Psoas muscle (tissue), 8 donors: Measurements from ENCODE around the gene FABP2. TPM values are rescaled to one million over a fixed set of nuclear protein-coding genes. Genes with fewer than 3 reads are reported as not detected.
"Not testable (repeated sequence)": the region's sequence is repeated elsewhere in the genome, so short reads cannot be mapped to it uniquely, and the experiment has no call there.

ENCODE experiments used
- ATAC-seq, 4 donors: fragments of 200-7000 bp; cut with Tn5 transposase; one replicate each; pipeline ENCODE4 v1.9.1; 2020; ENCODE audit warnings: moderate library complexity in 3 of 4, mild to moderate bottlenecking in 2 of 4
- DNase-seq, 2 donors: peaks; one replicate each; pipeline ENCODE4 v3.0.0-alpha.2; 2020
- H3K27ac ChIP-seq: fragments of 200-600 bp; one replicate; pipeline ENCODE4 v1.8.0; 2022
- H3K27me3 ChIP-seq, 3 donors: fragments of 200-600 bp in 1 of 3; one replicate each; pipeline versions ENCODE4 v1.6.1 to v1.8.0; 2013 to 2022; ENCODE audit warnings: low read length in 2 of 3, mild to moderate bottlenecking in 2 of 3, moderate library complexity in 1 of 3; ENCODE audit not compliant: insufficient read depth in 3 of 3
- H3K36me3 ChIP-seq, 2 donors: fragments of 200-600 bp in 1 of 2; one replicate each; pipeline versions ENCODE4 v1.6.1 to v1.8.0; 2013 to 2022; ENCODE audit warnings: low read depth in 1 of 2, mild to moderate bottlenecking in 1 of 2, moderate library complexity in 1 of 2; ENCODE audit not compliant: insufficient read depth in 1 of 2
- H3K4me1 ChIP-seq: fragments of 200-600 bp; one replicate; pipeline ENCODE4 v1.8.0; 2022
- H3K4me3 ChIP-seq: fragments of 200-600 bp; one replicate; pipeline ENCODE4 v1.8.0; 2022; ENCODE audit warnings: mild to moderate bottlenecking
- H3K9me3 ChIP-seq: fragments of 200-600 bp; one replicate; pipeline ENCODE4 v1.8.0; 2022
- WGBS, 3 donors: extraction: QIAGEN DNeasy Blood & Tissue Kit; methylation state at CpG; one replicate each; pipeline versions ENCODE4 v1.1.6 to v1.1.7; 2013; 5-methylcytosine and 5-hydroxymethylcytosine counted together
- intact Hi-C, 2 donors: fragments of 100-400 bp; cut with DNase I; formaldehyde crosslinking; loops; one replicate each; pipeline versions ENCODE4 v1.11.0 to v1.14.2; 2022
- polyA plus RNA-seq, 3 donors: library from polyadenylated mRNA; stranded (reverse); fragments of 200-250 nt; gene quantifications; one replicate each; pipeline ENCODE4 v1.2.3, GENCODE V29; 2013
- total RNA-seq, 4 donors: library from RNA; stranded (reverse); fragmentation: NEBNext Ultra II Directional in 2 of 4; extraction: Animal tissue kit (Norgen Biotek cat#: 25700) in 2 of 4; gene quantifications; one replicate each; pipeline versions ENCODE4 v1.2.1 to v1.2.4, GENCODE V29; 2021 to 2023
- TF ChIP-seq, protein P1 (sequence below): fragments of 200-600 bp; IDR thresholded peaks from one replicate; pipeline ENCODE4 v1.8.0; 2022; ENCODE audit warnings: antibody characterized with exemption
- donor health status: healthy with polysubstance abuse.
- donor health status: DM: no; HTN: no; CAD: no; lungs with moderate emphysema.
- donor health status: Bipolar disorder and iron deficiency.
- donor health status: healthy.
- donor health status: DM: yes; HTN: yes; CAD: no.
- donor health status: DM: no; HTN: no; CAD: no.
- donor health status: DM: no; HTN: no; CAD: no.
- donor health status: DM: yes; HTN: yes; CAD: no.

FABP2 gene
- total and polyA plus RNA-seq, 7 donors, result 0.04 to 0.26 TPM; not detected in 5

DNA sequence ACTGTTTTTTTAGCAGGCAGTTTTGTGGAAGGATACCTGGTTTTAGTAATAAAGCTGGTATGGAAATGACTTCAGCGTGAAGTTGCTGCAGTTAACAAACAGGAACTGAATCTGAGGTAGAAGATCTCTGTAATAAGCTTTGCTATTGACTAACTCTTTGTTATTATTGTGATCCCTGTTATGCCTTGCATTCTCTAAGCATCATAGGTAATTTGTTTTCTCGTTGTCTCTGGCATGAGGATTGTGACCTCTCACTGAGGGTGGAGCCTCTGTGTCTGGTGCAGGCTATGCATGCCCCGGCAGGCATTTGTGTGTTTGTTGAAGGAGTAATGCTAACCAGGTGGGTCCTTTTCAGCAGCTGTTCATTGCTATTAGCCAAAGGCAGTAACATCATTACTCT lies 31.4 kb upstream of the FABP2 start:
- intact Hi-C loops, H3K4me1 ChIP-seq, H3K9me3 ChIP-seq, ATAC-seq, H3K27me3 ChIP-seq, H3K27ac ChIP-seq, DNase-seq, H3K36me3 ChIP-seq, H3K4me3 ChIP-seq: not testable (repeated sequence)
- 48 to 56% (median 55%) methylated on average over 3 of the region's 3 CpGs for WGBS, 3 donors

DNA sequence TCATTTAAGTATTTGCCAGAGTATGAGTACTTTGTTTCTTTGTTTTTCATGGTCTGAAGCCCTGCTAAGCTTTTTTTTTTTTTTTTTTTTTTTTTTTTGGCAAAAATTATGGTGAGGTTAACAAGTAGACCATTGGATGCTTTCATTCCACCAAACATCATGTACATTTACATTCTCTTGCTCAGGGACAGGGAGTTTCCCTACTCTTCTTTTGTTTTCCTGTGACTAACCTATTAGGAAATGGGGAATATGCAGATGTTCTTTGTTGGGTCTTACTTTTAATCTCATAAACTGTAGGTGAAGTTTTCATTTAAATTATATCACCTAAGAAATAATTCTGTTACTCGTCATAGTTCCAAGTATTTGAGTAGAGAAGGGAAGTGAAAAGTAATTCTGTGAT lies 26.2 kb upstream of the FABP2 start:
- H3K27me3 ChIP-seq, result not testable (repeated sequence)

DNA sequence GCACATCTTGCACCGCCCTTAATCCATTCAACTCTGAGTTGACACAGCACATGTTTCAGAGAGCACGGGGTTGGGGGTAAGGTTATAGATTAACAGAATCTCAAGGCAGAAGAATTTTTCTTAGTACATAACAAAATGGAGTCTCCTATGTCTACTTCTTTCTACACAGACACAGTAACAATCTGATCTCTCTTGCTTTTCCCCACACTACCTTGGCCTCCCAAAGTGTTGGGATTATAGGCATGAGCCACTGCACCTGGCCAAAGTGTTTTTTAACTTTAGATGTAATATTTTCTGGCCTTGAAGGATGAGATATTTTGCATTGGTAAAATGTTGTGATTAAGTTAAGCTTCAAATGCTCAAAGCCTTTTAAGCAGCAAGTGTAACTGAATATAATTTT lies 21.4 kb upstream of the FABP2 start:
- H3K4me3 ChIP-seq, H3K27ac ChIP-seq, intact Hi-C loops, ATAC-seq, H3K36me3 ChIP-seq, H3K9me3 ChIP-seq, H3K4me1 ChIP-seq, DNase-seq, H3K27me3 ChIP-seq: not testable (repeated sequence)
- WGBS, 3 donors, result no CpG with 5 or more reads among the region's 2 CpGs

More for the DNA sequence above, 26.2 kb upstream of the FABP2 start:
- H3K27ac ChIP-seq, H3K36me3 ChIP-seq, DNase-seq, H3K9me3 ChIP-seq, intact Hi-C loops, H3K4me1 ChIP-seq, ATAC-seq, H3K4me3 ChIP-seq: not testable (repeated sequence)
- WGBS, 3 donors, result 73 to 96% (median 83%) methylated on average over 1 of the region's 1 CpG

DNA sequence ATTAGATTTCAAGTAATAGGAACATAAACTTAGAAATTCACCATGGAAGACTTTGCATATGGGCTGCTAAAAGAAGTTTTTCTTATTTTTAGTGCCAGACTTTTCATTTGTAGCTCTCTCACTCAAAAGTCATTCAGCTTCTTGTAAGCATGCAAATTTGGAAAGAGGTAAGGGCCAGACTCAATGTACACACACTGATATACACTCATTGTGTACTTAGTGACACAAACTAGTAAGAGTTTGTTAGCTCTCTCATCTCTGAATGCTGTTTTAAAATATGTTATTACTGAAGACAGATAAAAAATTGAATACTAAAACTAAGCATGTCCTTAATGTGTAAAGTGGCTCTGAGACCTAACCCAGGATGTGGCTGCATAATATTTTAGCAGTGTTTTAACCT lies 18.0 kb upstream of the FABP2 start:
- DNase-seq, H3K4me3 ChIP-seq, H3K4me1 ChIP-seq, H3K36me3 ChIP-seq, H3K9me3 ChIP-seq, H3K27ac ChIP-seq, ATAC-seq, intact Hi-C loops, H3K27me3 ChIP-seq: not testable (repeated sequence)

DNA sequence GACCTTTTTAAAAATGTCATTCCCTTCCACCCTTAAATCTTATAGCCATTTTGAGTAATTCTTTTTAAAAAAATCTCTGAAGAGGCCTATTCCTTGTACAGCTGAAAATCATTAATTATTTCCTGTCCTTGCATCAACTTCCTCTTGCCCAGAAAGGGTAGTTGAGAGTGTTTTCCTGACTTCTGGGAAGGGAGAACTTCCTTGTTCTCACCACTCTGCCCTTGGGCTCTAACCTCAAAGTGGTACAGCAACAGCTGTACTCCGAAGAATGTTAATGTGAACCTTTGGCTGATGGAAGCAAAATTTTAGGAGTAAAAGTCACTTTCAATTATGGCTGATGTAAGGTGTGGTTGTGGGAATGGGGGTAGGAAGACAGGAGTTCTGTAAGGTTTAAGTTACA lies 15.1 kb upstream of the FABP2 start:
- H3K9me3 ChIP-seq, result no peaks in the 10 kb centered on the region
- TF ChIP-seq, protein P1, sequence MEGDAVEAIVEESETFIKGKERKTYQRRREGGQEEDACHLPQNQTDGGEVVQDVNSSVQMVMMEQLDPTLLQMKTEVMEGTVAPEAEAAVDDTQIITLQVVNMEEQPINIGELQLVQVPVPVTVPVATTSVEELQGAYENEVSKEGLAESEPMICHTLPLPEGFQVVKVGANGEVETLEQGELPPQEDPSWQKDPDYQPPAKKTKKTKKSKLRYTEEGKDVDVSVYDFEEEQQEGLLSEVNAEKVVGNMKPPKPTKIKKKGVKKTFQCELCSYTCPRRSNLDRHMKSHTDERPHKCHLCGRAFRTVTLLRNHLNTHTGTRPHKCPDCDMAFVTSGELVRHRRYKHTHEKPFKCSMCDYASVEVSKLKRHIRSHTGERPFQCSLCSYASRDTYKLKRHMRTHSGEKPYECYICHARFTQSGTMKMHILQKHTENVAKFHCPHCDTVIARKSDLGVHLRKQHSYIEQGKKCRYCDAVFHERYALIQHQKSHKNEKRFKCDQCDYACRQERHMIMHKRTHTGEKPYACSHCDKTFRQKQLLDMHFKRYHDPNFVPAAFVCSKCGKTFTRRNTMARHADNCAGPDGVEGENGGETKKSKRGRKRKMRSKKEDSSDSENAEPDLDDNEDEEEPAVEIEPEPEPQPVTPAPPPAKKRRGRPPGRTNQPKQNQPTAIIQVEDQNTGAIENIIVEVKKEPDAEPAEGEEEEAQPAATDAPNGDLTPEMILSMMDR, result no peak
- 53 to 77% (median 67%) methylated on average over 1 of the region's 1 CpG for WGBS, 3 donors
- H3K27ac ChIP-seq, result no peak overlapping the region
- no peak overlapping the region for H3K4me3 ChIP-seq
- ATAC-seq, result no peak
- H3K4me1 ChIP-seq, result no peaks in the 10 kb centered on the region
- DNase-seq, result no peak
- H3K36me3 ChIP-seq, result no peaks in the 10 kb centered on the region
- H3K27me3 ChIP-seq, result no peaks in the 10 kb centered on the region
- intact Hi-C loops, result no loop called here

DNA sequence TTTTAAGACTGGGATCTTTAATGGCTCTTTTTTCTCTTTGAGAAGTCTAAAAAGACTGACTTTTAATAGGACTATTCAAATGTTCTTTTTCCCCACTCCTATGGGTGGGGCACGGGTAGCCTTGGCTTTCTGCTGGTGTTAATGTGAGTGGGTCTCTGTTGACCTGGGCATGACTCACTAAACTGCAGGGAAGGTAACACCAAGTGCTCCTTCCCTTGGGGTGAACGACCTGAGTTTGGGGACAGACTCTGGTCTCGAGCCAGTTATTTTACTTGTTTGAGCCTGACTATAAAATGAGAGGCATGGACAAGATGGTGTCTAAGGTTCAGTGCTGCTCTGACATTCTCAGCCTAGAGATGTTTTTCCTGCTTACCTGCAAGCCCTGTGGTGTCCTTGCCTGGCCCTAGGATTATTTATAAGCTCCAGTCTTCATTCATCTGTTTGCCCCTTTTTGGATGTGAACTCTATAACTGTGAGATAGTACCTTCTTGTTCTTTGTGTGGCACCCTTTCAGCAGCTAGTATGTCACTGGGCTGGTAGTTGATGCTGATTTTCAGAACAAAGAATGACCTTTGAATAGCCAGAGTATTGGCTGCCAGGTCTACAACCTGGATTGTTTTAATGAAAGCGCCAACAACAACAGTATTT lies 14.5 kb upstream of the FABP2 start:
- DNase-seq, H3K27ac ChIP-seq, H3K4me3 ChIP-seq, ATAC-seq, H3K9me3 ChIP-seq, H3K4me1 ChIP-seq, intact Hi-C loops, H3K36me3 ChIP-seq, H3K27me3 ChIP-seq: not testable (repeated sequence)
- WGBS, 3 donors, result 70 to 77% (median 75%) methylated on average over 3 of the region's 4 CpGs

DNA sequence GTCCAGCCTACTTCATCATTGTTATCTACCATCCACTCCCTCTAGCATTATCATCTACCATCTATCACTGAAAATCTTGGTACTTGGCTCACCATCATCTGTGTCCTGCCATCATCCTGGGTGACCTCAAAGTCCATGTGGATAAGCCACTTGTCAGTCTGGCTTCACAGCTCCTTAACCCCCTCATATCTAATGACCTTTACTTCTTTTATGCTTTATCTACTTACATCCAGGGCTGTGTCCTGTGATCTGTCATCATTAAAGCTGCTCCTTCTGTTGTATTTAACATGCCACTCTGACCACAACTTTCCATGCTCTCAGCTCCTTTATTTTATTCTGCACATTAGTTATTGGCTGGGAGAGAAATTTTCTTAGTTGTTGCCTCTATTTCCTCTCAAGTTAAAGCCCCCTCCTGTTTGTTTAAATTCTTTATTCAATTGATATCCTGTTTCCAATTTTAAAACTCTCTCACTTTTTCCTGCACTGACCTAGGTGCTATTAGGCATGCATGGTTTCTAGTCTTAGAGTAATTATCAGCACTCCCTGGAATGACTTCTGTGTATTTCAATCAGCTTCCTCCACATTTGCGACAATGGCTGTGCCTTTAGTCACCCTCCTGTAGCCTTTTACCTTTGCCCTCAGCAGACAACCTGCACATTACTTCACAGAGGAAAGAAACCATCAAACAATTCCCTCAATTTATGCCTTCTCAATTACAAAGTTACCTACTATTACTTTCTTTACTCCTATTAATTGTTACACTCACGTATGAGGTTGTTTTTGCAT lies 8.1 kb upstream of the FABP2 start:
- Histone ChIP-seq H3K27me3 (no peaks in the 10 kb centered on the region), H3K36me3 (no peaks in the 10 kb centered on the region), H3K4me1 (no peaks in the 10 kb centered on the region), H3K4me3 (no peak overlapping the region), H3K27ac (no peak overlapping the region), H3K9me3 (no peaks in the 10 kb centered on the region)
- intact Hi-C loops, result no loop called here
- ATAC-seq (no peak), DNase-seq (no peak)
- TF ChIP-seq, protein P1, result no peak
- 58 to 67% (median 65%) methylated on average over 2 of the region's 2 CpGs for WGBS, 3 donors
